Mesenteric fat pad (tissue), 1 donor: ENCODE data around the gene PLCB1. TPM values are rescaled to one million over a fixed set of nuclear protein-coding genes. Genes with fewer than 3 reads are reported as not detected.

Experiments used
- DNase-seq: peaks from one replicate; pipeline ENCODE4 v3.0.0-alpha.2; 2020; ENCODE audit warnings: low spot score
- total RNA-seq: library from RNA; stranded (reverse); fragmentation: NEBNext Ultra II Directional; extraction: Animal tissue kit (Norgen Biotek cat#: 25700); gene quantifications from one replicate; pipeline ENCODE4 v1.2.1, GENCODE V29; 2021
- donor health status: DM: yes; HTN: yes; CAD: no.

PLCB1 gene
- total RNA-seq, 1 donor from 2014 or later: 16.9 TPM

- DNase-seq: no peak
Measured at GRCh38 chr20:8298426-8299043, 166.5 kb downstream of the PLCB1 start.

- DNase-seq: no peak
Measured at GRCh38 chr20:8299921-8300320, 167.9 kb downstream of the PLCB1 start.

- no peak for DNase-seq
Measured at GRCh38 chr20:8301655-8302054, 169.6 kb downstream of the PLCB1 start.

- DNase-seq: no peak
Measured at GRCh38 chr20:8303651-8304050, 171.6 kb downstream of the PLCB1 start.

- DNase-seq: no peak
Measured at GRCh38 chr20:8304124-8304816, 172.2 kb downstream of the PLCB1 start.

- DNase-seq: no peak
Measured at GRCh38 chr20:8305449-8305978, 173.4 kb downstream of the PLCB1 start.

GRCh38 chr20:8306937-8307336 lies 174.9 kb downstream of the PLCB1 start:
- no peak for DNase-seq

GRCh38 chr20:8309634-8310033 lies 177.6 kb downstream of the PLCB1 start:
- no peak for DNase-seq

GRCh38 chr20:8310618-8311017 lies 178.6 kb downstream of the PLCB1 start:
- no peak for DNase-seq

GRCh38 chr20:8313073-8313472 lies 181.0 kb downstream of the PLCB1 start:
- DNase-seq: no peak

GRCh38 chr20:8315639-8316573 lies 183.8 kb downstream of the PLCB1 start:
- no peak for DNase-seq

- no peak for DNase-seq
Measured at GRCh38 chr20:8317448-8317847, 185.4 kb downstream of the PLCB1 start.

GRCh38 chr20:8318965-8319625 lies 187.0 kb downstream of the PLCB1 start:
- no peak for DNase-seq

GRCh38 chr20:8320306-8320705 lies 188.2 kb downstream of the PLCB1 start:
- no peak for DNase-seq

GRCh38 chr20:8321001-8321400 lies 188.9 kb downstream of the PLCB1 start:
- no peak for DNase-seq

GRCh38 chr20:8322662-8323217 lies 190.7 kb downstream of the PLCB1 start:
- no peak for DNase-seq

GRCh38 chr20:8326191-8326590 lies 194.1 kb downstream of the PLCB1 start:
- DNase-seq: no peak

GRCh38 chr20:8326899-8327298 lies 194.8 kb downstream of the PLCB1 start:
- DNase-seq: no peak

GRCh38 chr20:8328189-8328588 lies 196.1 kb downstream of the PLCB1 start:
- DNase-seq: no peak

- DNase-seq: no peak
Measured at GRCh38 chr20:8330319-8330784, 198.3 kb downstream of the PLCB1 start.
